Measurements from ENCODE around the gene PARP3. TPM values are rescaled to one million over a fixed set of nuclear protein-coding genes. Genes with fewer than 3 reads are reported as not detected.
A peak's percentile ranks its signal among the peaks of the same experiment; 100 is the strongest.

Gene PARP3
- polyA plus RNA-seq, 1 of the 3 experiments (the other 2 are of a cell fraction) = 31.1 TPM

- Histone ChIP-seq H3K4me2 (no peak within 1 kb of the TSS), H3K9me2 (no peaks in the 10 kb centered on the region), H3K27me3 (ENCODE audit: insufficient read depth) (no peaks in the 10 kb centered on the region), H3K79me2 (ENCODE audit: insufficient read depth) (no peaks in the 10 kb centered on the region), H4K20me1 (ENCODE audit: insufficient read depth) (no peaks in the 10 kb centered on the region), H3K4me1 (ENCODE audit: control insufficient read depth in 1 of 2, insufficient read depth in 2 of 2, low read depth in 1 of 2, low read length in 1 of 2) (peaks cover 4 to 12% of the 10 kb centered on the region in 2 experiments; a peak in 2 of 4 replicates), H3K36me3 (replicated peaks in 1 of 2; ENCODE audit: control insufficient read depth in 1 of 2, insufficient read depth in 2 of 2, low read length in 1 of 2) (peaks cover 5 to 30% of the 10 kb centered on the region in 2 experiments), H3K9ac (no peak within 1 kb of the TSS), H3K27ac (ENCODE audit: low read depth in 2 of 2, low read length in 1 of 2) (peak within 1 kb of the TSS; percentile 43 to 53; a peak in 3 of 4 replicates), H3K4me3 (ENCODE audit: low read depth in 2 of 2, low read length in 1 of 2) (no peak within 1 kb of the TSS), H3F3A (replicated peaks; ENCODE audit: insufficient read depth) (peaks cover 15% of the 10 kb centered on the region), H3K9me3 (no peaks in the 10 kb centered on the region), H2AFZ (ENCODE audit: low read depth) (no peak within 1 kb of the TSS)
- DNase-seq = no peak
- ChIA-PET CTCF (interaction anchor here (0.8 to 6.2 kb wide), 8 partner anchors 8 to 46 kb away, joined by 3 to 44 read pairs (median 8); partner anchors contain the start of genes ABHD14A, ABHD14B, ACY1 and PARP3), POLR2A (no interaction called here)
- TF ChIP-seq RCOR1 (IDR thresholded peaks at IDR 0.05; ENCODE audit: low read length) = no peak
- no peak for TF ChIP-seq TAF1 (IDR thresholded peaks at IDR 0.05; ENCODE audit: borderline replicate concordance, low read depth, low read length)
- no peak for TF ChIP-seq RFX5 (IDR thresholded peaks at IDR 0.05; ENCODE audit: low read length)
- no peak for TF ChIP-seq MAX (IDR thresholded peaks at IDR 0.05; ENCODE audit: low read depth)
- no peak for TF ChIP-seq FOXJ3 (CRISPR knock-in tag; IDR thresholded peaks at IDR 0.05)
- no peak for TF ChIP-seq TEAD4 (IDR thresholded peaks at IDR 0.05; ENCODE audit: borderline replicate concordance, insufficient read depth)
- TF ChIP-seq ELF1 (IDR thresholded peaks at IDR 0.05) = no peak
- TF ChIP-seq USF1 (IDR thresholded peaks at IDR 0.05; ENCODE audit: borderline replicate concordance, low read depth) = no peak
- TF ChIP-seq EZH2phosphoT487 (IDR thresholded peaks at IDR 0.05; ENCODE audit: borderline replicate concordance, low read depth) = no peak
- TF ChIP-seq TCF12 (IDR thresholded peaks at IDR 0.05) = no peak
- TF ChIP-seq NFIC (IDR thresholded peaks at IDR 0.05; ENCODE audit: borderline replicate concordance) = no peak
- no peak for TF ChIP-seq GATA2 (CRISPR knock-in tag; IDR thresholded peaks at IDR 0.05)
- TF ChIP-seq ZBTB33 (IDR thresholded peaks at IDR 0.05; ENCODE audit: borderline replicate concordance, low read depth) = no peak
- TF ChIP-seq RXRA (IDR thresholded peaks at IDR 0.05; ENCODE audit: borderline replicate concordance, low read depth) = no peak
- no peak for TF ChIP-seq IRF3 (IDR thresholded peaks at IDR 0.05; ENCODE audit: low read depth, low read length)
- TF ChIP-seq RAD21 (IDR thresholded peaks at IDR 0.05; ENCODE audit: low read length) = no peak
- TF ChIP-seq SMC3 (IDR thresholded peaks at IDR 0.05; ENCODE audit: low read depth, low read length) = no peak
- no peak for TF ChIP-seq GABPA (IDR thresholded peaks at IDR 0.05; ENCODE audit: low read depth)
- TF ChIP-seq POLR2AphosphoS5 (IDR thresholded peaks at IDR 0.05; ENCODE audit: low read depth, low read length) = no peak
- TF ChIP-seq YY1 (IDR thresholded peaks at IDR 0.05; ENCODE audit: low read depth) = no peak
- 94% methylated on average over 10 of the region's 33 CpGs for WGBS (ENCODE audit: low lambda C conversion rate)
Observed at GRCh38 chr3:51955175-51955892, 13.2 kb downstream of the PARP3 start, which contains the start of gene GPR62. Gene GPR62, plus strand, starts transcription at chr3:51955381. Its CDS starts 272 bp downstream, at chr3:51955653.

Data from SK-N-SH (cell line).